ENCODE measurements around the gene GGA1. TPM values are rescaled to one million over a fixed set of nuclear protein-coding genes. Genes with fewer than 3 reads are reported as not detected.

Gene GGA1
- total and polyA plus RNA-seq, 2 of the 4 experiments (the other 2 are of a cell fraction) = 17.2 to 48.5 TPM

- no peak for TF ChIP-seq ELK1 (IDR thresholded peaks at IDR 0.05; ENCODE audit: borderline replicate concordance, low read depth, low read length)
- TF ChIP-seq RCOR1 (IDR thresholded peaks at IDR 0.05; ENCODE audit: insufficient replicate concordance, low read length) = no peak
- no peak for TF ChIP-seq POLR2A (IDR thresholded peaks at IDR 0.05; ENCODE audit: low read depth, low read length)
- no peak for TF ChIP-seq MAZ (IDR thresholded peaks at IDR 0.05; ENCODE audit: borderline replicate concordance, low read depth, low read length)
- TF ChIP-seq USF2 (IDR thresholded peaks at IDR 0.05; ENCODE audit: low read depth, low read length) = no peak
Observed at GRCh38 chr22:37677493-37677974, 68.9 kb downstream of the GGA1 start (continued).

All from IMR-90 (cell line).